HUDEP-2 (cell line): Measurements from ENCODE around the gene REC114.
"Not testable (repeated sequence)": the region's sequence is repeated elsewhere in the genome, so short reads cannot be mapped to it uniquely, and the experiment has no call there.

Source experiments
- DNase-seq, 76 experiments: peaks; one replicate each; lab custom pipeline; 2025; ENCODE audit not compliant: unreplicated experiment in 76 of 76; lab: John Stamatoyannopoulos, UW

REC114 gene, protein sequence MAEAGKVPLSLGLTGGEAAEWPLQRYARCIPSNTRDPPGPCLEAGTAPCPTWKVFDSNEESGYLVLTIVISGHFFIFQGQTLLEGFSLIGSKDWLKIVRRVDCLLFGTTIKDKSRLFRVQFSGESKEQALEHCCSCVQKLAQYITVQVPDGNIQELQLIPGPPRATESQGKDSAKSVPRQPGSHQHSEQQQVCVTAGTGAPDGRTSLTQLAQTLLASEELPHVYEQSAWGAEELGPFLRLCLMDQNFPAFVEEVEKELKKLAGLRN

DNA sequence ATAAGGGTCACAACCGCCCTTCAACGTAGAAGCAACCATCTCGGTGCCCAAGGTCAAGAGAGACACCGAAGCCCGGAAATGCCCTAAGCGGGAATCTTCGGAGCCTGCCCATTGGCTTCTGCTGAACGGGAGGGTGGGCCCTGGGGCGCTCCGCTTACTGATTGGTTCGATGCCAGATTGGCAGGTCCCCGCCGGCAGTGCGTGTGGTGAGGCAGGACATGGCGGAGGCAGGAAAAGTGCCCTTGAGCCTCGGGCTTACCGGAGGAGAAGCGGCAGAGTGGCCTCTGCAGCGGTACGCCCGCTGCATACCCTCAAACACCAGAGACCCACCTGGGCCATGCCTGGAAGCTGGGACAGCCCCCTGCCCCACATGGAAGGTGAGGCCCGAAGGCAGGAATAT is at the start of gene REC114:
Gene REC114 (plus strand): TSS at position 197 of the 400 bp plus-strand sequence. CDS start 22 bp downstream, at position 219.
- DNase-seq = no peak

DNA sequence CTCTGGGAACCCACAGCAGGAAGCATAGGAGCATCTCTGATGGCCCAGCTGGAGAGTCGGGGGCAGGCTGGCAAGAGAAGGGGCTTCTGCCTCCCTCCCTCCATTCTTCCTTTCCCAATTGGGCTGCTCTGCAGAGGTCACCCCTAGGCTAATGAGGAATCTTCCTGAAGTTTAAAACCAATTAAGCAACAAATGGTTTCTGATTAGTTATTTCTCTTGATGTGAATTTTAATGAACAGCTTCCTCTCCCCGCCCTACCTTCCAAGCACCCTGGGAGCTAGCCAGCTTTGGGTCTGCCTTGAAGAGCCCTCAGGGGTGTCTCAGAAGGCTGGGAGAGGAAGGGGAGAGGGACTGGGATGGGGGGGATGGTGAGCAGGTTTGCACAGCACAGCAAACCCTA is 49.6 kb upstream of the REC114 start:
- DNase-seq = no peak

DNA sequence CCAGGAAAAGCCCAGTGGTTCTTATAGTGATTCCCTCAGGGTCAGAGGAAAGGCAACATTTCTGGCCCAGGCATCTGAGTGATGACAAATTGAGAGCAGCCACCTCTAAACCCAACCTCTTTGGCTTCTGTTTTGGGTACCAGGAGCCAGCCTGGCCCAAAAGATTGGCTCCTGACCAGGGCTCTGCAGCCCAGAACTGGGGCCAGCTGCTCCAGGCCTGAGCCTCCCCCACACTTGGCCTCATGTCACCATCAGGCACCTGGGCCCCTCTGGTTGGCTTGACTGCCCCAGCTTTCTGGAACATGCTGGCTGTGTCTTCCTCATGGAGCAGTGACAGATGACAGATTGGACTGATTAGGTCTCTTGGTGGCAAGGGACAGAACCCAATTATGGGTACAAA is 48.2 kb upstream of the REC114 start:
- DNase-seq = no peak

DNA sequence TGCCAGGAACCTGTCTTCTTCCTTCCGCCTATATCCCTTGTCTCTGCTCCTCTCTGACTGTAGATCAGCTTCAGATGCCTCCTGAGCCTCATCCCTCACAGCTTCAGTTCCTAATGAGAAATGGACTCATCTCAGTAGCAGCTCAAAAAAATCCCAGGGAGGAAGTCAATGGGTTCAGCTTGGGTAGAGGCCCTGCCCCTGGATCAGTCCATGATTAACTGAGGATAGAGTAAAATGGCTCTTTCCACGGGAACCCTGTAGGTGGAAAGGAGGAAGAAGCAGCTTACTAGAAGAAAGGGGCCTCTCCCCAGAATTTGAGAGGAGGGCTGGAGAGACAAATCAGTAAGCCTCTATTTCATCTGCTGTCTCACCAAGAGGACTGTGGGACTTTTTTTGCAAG is 47.3 kb upstream of the REC114 start:
- DNase-seq = no peak

DNA sequence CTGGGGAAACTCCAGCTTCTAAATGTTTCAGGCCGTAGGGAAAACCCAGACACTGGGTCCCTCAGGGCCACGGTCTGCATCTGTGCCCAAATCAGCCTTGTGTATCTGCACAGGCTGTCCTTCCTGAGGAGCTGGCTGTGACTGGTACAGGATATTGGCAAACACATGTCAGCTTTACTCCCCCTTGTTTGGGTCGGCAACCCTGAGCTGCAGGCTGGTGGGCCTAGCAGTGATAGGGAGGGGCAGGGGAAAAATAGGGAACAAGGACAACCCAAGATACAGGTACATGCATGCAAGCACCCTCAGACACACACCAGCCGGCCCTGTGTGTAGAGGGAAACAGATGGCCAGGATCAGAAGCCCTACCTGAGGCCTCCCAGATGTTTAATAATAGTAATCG is 45.5 kb upstream of the REC114 start:
- no peak for DNase-seq

DNA sequence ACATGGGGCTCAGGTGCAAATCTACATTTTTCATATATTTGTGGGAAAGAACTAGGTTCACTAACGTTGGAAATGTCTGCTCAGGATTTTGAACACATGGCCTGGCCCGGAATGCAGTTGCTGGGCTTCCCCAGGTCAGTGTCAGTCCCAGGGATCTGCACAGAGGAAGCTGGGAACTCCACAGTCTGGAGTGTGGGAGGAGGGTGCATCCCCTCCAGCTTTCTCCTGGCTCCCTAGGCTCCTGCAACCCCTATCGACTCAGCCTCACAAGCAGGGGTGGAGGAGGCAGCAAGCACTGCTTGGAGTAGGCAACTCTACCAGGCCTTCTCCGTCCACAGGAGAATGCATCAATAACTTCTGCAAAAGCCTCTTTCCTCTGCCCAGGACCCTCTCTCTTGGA is 44.1 kb upstream of the REC114 start:
- DNase-seq = no peak

DNA sequence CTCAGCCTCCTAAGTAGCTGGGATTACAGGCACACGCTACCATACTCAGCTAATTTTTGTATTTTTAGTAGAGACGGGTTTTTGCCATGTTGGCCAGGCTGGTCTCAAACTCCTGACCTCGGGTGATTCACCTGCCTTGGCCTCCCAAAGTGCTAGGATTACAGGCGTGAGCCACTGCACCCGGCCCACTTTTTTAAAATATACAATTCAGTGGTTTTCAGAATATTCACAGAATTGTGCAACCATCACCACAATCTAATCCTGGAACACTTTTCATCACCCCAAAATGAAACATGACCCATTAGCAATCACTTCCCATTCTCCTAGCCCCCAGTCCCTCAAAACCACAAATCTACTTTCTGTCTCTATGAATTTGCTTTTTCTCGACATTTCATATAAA is 42.7 kb upstream of the REC114 start:
- DNase-seq = not testable (repeated sequence)

DNA sequence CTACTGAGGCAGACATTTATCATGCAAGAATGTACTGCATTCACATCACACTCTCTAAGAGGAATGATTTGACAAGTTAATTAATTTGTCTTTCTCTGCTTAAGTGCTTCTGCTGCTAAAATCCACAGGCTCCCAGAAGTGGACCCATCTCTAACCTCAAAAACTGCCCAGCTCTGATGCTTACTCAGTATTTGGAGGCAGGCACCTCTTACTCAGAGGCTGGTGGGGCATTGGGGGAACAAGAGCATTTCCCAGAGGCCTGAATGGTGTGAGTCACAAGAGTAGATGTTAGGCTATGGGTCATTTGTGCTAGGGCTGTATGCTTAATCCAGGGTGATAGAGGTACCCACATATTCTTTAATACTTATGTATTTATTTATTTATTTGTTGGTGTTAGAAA is 39.8 kb upstream of the REC114 start:
- no peak for DNase-seq

DNA sequence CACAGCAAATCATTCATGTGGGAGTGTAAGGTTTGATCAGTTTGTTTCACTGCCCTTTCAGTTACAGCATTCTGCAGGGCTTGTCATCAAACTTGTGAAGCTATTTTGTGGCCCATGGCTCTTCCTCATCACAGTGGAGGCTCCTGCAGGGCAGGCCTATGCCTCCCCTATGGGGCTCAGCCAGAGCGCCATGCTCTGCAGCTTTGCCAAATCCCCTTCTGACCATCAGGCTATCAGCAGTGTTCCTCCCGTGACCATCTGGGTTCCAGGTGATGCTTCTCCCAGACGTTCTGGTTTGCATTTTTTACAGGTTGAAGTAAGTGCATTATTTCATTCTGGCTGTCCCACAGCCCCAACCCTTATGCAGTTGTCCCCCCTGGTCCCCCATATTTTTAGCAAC is 28.1 kb upstream of the REC114 start:
- DNase-seq = no peak

DNA sequence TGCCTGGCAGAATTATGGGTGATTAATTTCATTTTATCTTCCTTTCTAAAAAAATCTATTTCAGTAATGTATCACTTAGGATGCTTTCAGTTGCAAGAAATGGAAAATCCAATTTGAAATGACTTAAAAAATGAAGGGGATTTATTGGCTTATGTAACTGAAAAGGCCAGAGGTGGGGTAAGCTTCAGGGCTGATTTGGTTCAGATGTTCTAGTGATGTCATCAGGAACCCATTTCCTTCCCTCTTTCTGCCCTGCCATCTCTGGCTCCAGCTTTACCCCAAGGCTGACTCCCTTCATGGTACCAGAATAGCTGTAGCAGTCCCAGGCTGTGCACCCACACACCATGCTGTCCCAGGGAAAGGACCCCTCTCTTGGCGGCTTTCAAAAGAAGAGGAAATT is 18.5 kb upstream of the REC114 start:
- no peak for DNase-seq

DNA sequence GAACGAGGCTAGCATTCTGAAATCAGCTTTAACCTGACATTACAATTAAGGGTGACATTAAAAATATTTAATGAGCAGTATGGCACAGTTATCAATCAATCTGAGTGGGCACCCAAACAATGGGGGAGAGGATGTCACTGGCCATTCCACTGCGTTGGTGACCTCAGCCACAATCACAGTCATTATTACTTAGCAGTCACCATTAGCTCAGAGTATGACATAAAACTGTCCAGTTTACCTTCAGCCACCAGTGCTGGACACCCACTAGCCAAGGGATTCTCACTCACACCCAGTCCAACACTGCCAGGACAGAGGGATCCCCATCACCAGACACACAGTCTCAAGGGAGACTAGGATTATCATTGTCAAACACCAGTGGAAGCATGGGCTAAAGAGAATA is 17.5 kb upstream of the REC114 start:
- no peak for DNase-seq

DNA sequence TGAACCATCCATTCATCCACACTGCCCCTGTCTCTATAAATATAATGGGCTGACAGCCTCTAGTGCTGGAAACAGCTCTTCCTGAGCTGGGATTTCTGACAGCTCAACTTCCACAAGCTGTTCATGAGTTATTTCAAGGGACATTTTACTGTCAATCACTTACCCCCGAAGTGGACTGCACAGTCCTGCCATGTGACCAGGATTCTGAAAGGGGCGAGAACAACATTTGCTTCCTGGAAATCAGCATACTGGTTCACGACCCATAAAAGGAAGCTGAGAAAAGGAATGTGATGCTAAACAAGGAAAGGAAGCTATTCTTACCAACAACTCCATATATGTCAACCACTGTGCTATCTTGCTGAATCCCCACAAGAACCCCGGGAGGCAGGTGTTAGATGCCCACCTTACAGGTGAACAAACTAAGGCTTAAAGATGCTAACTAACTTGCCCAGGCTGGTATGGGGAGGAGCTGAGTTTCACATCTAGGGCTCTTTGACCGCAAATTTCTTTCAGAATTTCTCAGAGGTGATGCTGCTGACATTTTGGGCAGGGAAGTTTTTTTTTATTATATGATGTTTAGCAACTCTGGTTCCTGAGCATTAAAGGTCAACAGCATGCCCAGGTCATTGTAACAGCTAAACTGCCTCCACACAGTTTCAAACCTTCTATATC is 16.5 kb upstream of the REC114 start:
- no peak for DNase-seq

DNA sequence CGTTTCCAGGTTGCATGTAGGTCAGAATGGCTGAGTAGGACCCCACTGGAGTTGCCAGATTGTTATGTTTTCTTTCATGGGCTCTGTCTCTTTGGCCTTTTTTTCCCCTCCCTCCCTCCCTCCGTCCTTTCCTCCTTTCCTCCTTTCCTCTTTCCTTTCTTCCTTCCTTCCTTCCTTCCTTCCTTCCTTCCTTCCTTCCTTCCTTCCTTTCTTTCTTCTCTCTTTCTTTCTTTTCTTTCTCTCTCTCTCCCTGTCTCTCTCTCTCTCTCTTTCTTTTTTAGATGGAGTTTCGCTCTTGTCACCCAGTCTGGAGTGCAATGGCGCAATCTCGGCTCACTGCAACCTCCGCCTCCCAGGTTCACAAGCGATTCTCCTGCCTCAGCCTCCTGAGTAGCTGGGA is 11.6 kb upstream of the REC114 start:
- DNase-seq = not testable (repeated sequence)

DNA sequence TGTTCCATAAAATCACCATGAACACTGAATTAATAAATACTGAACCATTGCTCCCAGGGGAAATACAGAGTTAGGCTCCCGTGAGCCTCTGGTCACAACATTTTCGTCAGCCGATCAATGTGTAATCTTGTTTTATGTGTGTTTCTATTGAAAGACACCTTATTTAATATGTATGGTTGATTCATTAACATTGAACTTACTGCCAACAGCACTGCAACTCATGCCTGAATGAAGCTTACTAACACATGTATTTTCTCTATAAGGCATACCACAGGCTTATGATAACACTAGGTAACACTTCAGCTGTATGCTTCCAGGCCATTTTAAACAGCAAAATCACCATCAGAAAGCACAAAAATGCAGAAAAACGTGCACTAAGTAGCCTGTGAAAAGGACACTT is 9.1 kb upstream of the REC114 start:
- no peak for DNase-seq

DNA sequence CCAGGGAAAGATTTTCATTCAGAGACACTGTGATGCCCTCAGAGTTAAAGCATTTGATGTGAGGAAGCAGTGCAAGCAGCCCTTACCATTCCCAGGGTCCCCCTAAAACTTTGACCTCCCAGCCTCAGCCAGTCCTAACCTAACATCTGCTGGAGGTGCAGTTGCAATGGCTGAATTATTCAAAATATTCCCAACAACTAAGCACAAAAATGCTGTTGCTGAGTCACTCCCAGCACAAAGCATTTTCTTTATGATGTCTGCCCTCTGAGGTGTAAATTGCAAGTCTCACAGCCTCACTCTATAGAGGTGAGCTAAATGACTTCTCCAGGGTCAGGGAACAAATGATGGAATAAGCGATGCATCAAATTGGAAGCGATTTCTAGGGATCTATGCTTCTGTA is 6.4 kb upstream of the REC114 start:
- DNase-seq = no peak

DNA sequence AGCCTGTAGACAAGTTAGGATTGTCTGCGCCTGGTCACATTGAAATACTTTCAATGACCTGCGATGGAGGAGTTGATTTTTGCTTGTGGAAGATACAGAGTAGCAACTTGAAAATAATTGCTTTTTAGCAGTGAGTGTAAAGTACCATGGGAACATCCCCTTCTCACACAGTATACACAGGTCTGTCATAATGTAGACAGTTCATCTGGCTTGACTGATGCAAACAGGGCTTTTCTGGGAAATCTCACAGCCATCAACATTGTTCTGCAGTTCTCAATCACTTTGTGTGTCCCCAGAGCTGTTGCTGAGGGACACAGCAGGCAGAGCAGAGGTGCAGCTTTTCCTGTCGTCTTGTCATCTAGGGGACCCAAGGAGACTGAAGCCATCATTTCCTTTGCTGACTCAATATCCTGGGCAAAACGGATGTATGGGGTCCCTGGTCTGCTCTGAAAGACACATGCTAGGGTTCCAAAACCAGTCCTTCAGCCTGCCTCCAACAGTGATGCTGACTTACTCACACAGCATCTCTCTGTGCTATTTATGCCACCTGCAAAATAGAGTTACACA is 5.3 kb upstream of the REC114 start:
- DNase-seq = no peak

DNA sequence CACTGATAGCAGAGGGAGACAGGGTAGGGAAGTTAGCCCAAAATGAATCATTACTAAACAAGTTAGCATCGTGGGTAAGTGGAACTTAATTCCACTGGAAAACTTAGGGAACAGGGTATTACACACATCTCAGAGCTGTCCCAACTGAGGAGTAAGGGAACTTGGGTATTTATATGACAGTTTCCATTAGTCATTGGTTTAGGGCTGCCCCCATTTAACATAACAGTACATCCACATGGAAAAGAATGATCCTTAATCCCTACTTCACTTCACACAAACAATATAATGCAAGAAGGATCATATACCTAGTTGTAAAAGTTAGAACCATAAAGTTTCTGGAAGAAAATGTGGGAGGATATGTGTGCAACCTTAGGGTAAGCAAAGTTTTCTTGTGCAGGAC is 4.3 kb upstream of the REC114 start:
- no peak for DNase-seq

DNA sequence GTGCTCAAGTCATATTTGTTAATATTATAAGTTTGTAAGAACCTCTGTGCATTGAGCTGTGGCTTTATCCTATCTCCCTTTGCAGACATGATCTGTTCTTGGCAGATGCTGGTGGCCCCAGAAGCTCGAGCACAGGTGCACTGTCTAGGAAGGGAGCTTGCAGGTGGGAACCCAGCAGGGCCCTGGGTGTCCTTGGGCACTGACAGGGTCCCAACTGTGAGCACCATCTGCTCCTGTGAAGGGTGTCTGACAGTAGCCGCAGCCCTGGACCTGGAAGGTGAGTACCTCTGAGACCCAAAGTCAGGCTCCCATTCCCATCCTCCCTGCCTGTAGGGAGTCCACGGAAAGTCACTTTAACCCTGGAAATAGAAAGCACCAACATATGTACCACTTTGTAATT is 2.4 kb upstream of the REC114 start:
- no peak for DNase-seq

DNA sequence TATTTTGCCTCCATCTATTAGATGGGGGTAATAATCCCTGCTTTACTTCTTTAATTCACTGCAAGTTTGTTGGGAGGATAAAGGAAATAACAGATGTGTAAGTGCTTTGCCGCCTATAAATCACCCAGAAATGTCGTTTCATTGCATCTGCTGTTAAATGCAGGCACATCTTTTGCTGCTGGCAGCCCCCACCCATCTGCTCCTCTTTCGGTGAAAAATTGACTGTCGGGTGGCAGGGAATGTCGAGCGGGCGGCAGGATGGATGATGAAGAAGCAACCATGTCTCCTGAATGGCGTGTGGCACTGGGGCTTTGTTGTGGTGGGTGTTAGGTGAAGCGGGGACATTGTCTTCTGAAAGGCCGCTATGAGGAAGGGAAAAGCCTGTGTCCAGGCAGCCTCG is 543 bp upstream of the REC114 start:
- DNase-seq = no peak

DNA sequence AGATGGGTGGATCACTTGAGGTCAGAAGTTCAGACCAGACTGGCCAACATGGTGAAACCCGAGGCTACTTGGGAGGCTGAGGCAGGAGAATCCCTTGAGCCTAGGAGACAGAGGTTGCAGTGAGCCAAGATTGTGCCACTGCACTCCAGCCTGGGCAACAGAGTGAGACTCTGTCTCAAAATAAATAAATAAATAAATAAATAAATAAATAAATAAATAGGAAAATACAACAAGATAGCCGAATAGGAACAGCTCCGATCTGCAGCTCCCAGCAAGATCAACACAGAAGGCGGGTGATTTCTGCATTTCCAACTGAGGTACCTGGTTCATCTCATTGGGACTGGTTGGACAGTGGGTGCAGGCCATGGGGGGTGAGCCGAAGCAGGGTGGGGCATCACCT is 4.5 kb downstream of the REC114 start:
- DNase-seq = not testable (repeated sequence)

DNA sequence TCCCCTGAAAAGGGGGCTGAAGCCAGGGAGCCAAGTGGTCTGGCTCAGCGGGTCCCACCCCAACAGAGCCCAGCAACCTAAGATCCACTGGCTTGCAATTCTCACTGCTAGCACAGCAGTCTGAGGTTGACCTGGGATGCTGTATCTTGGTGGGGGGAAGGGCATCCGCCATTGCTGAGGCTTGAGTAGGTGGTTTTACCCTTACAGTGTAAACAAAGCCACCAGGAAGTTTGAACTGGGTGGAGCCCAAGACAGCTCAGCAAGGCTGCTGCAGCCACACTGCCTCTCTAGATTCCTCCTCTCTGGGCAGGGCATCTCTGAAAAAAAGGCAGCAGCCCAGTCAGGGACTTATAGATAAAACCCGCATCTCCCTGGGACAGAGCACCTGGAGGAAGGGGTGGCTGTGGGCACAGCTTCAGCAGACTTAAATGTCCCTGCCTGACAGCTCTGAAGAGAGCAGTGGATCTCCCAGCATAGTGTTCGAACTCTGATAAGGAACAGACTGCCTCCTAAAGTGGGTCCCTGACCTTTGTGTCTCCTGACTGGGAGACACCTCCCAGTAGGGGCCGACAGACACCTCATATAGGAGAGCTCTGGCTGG is 5.3 kb downstream of the REC114 start:
- peak in 1 of 76 experiments; percentile 8 for DNase-seq

DNA sequence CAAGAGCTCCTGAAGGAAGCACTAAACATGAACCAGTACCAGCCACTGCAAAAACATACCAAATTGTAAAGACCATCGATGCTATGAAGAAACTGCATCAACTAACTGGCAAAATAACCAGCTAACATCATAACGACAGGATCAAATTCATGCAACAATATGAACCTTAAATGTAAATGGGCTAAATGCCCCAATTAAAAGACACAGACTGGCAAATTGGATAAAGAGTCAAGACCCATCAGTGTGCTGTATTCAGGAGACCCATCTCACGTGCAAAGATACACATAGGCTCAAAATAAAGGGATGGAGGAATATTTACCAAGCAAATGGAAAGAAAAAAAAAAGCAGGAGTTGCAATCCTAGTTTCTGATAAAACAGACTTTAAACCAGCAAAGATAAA is 7.0 kb downstream of the REC114 start:
- not testable (repeated sequence) for DNase-seq
